ENCODE measurements around the gene ZIM2. TPM values are rescaled to one million over a fixed set of nuclear protein-coding genes. Genes with fewer than 3 reads are reported as not detected.
A peak's percentile ranks its signal among the peaks of the same experiment; 100 is the strongest.

ZIM2 gene
- total and polyA plus RNA-seq, 9 donors = 0.95 to 4.6 (median 1.9) TPM

DNA sequence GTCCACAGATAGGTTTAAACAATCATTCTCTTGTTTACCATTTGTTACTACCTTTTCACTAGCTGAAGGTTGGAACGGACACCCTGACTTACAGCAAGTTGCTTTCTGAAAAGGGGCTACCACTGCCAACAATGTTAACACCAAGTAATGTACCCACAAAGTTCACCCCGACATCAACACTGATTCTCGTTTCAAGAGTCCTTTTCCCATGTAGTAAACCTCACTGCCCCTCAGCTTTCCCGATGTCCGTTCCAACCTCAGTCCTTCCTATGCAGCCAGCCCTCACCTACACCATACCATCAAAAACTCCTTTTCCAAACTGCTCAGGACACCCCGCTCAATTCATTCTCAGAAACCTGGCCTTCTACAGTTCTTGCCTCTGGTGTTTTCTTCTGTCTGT is 29.0 kb downstream of the ZIM2 start:
- no peak overlapping the region for H3K4me3 ChIP-seq (ENCODE audit: low read length)
- DNase-seq = no peak
- H3K4me1 ChIP-seq (ENCODE audit: control insufficient read depth, insufficient read depth, low read length) = no peaks in the 10 kb centered on the region
- H3K36me3 ChIP-seq (ENCODE audit: control insufficient read depth, insufficient read depth, low read length) = peaks cover 57% of the 10 kb centered on the region
- H3K27me3 ChIP-seq (ENCODE audit: control insufficient read depth, insufficient read depth, low read length) = no peaks in the 10 kb centered on the region
- H3K27ac ChIP-seq (ENCODE audit: low read length) = no peak overlapping the region
- peaks cover 5% of the 10 kb centered on the region for H3K9me3 ChIP-seq (replicated peaks; ENCODE audit: control insufficient read depth, low read depth, low read length)
- 79% methylated on average over 6 of the region's 6 CpGs for WGBS (ENCODE audit: insufficient coverage)

DNA sequence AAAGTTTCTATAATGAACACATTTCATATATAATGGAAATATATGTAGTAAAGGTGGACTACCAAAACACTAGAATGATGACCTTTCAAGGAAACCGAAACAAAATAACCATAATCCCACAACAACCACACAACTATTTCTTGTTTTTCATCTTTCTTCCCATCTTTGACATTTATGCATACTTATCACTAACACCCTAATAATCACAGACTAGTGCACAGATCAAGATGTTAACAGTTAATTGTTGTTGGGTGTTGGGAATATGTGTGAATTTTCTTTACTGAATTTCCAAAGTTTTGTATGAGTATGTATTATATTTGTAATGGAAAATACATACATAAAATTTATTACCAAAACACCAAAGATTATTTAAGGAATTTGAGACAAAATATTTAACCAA is 30.3 kb downstream of the ZIM2 start:
- H3K27me3 ChIP-seq (ENCODE audit: control insufficient read depth, insufficient read depth, low read length) = no peaks in the 10 kb centered on the region
- no CpG with 5 or more reads among the region's 1 CpG for WGBS (ENCODE audit: insufficient coverage)
- H3K4me1 ChIP-seq (ENCODE audit: control insufficient read depth, insufficient read depth, low read length) = no peaks in the 10 kb centered on the region
- peaks cover 44% of the 10 kb centered on the region for H3K36me3 ChIP-seq (ENCODE audit: control insufficient read depth, insufficient read depth, low read length)
- DNase-seq = no peak
- H3K4me3 ChIP-seq (ENCODE audit: low read length) = no peak overlapping the region
- peaks cover 13% of the 10 kb centered on the region for H3K9me3 ChIP-seq (replicated peaks; ENCODE audit: control insufficient read depth, low read depth, low read length)
- no peak overlapping the region for H3K27ac ChIP-seq (ENCODE audit: low read length)

DNA sequence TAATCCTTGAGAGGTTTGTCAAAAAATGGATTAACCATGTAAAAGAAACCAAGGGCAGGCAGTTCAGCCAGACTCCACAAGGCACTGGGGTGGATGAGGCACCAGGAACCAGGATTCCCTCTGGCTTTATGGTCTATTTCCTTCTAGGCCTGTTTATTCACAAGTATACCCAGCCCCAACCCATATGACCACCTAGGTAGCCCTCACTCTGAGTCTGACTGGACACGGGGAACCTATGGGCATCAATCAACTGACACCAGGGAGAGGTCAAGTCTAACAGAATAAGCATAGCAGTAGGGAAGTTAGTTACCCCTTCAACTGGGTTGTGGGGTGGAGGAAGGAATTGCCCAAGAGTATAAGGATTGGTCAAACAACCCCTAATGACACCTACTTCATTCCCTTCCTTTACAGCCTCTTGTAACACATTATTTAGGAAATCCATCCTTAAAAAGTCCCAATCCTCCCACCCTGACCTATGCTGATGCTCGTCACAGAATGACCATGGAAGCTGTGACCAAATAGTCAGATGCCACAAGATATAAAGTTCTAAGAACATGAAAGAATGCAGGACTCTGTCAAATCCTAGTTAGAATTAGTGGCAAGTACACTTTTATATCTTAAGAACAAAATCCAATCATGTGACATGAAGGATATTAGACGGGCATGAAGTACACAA is 31.7 kb downstream of the ZIM2 start:
- Histone ChIP-seq H3K4me1 (ENCODE audit: control insufficient read depth, insufficient read depth, low read length) (no peaks in the 10 kb centered on the region), H3K27me3 (ENCODE audit: control insufficient read depth, insufficient read depth, low read length) (no peaks in the 10 kb centered on the region), H3K4me3 (ENCODE audit: low read length) (no peak overlapping the region), H3K36me3 (ENCODE audit: control insufficient read depth, insufficient read depth, low read length) (peaks cover 33% of the 10 kb centered on the region), H3K27ac (ENCODE audit: low read length) (no peak overlapping the region), H3K9me3 (replicated peaks; ENCODE audit: control insufficient read depth, low read depth, low read length) (peaks cover 18% of the 10 kb centered on the region)
- 100% methylated on average over 1 of the region's 3 CpGs for WGBS (ENCODE audit: insufficient coverage)
- no peak for DNase-seq

DNA sequence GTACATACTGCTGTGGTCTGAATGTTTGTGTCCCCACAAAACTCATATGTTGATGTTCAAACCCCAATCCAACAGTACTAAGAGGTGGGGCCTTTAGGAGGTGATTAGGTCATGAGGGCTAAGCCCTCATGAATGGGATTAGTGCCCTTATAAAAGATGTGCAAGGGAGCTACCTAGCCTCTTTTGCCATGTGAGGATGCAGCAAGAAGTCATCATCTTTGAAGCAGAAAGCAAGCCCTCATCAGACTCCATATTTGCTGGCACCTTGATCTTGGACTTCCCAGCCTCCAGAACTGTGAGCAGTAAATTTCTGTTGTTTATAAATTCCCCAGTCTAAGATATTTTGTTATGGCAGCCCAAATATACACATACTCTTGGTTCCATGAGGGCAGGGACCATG is 33.9 kb downstream of the ZIM2 start:
- Histone ChIP-seq H3K4me1 (ENCODE audit: control insufficient read depth, insufficient read depth, low read length) (no peaks in the 10 kb centered on the region), H3K4me3 (ENCODE audit: low read length) (no peak overlapping the region), H3K9me3 (replicated peaks; ENCODE audit: control insufficient read depth, low read depth, low read length) (peaks cover 32% of the 10 kb centered on the region), H3K27ac (ENCODE audit: low read length) (no peak overlapping the region), H3K36me3 (ENCODE audit: control insufficient read depth, insufficient read depth, low read length) (peaks cover 22% of the 10 kb centered on the region), H3K27me3 (ENCODE audit: control insufficient read depth, insufficient read depth, low read length) (no peaks in the 10 kb centered on the region)
- no peak for DNase-seq

DNA sequence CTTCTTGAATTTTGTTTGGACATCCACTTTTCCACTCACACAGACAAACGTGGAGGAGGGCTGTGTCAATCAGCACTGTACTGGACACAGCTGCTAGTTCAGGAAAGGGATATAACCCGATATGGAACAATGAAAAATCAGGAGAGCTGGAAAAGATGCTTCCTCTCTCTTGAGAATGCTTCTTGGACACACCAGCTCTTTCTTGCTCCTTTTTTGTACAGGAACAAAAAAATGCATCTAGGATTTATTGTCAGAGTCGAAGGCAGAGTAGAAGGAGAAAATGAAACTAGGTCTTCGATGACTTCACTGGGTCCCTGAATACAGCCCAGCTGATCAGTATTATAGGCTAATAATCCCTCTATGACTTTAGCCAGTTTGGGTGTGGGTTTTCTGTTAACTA is 62.2 kb downstream of the ZIM2 start:
- peak; percentile 82 for DNase-seq
- no CpG with 5 or more reads among the region's 4 CpGs for WGBS (ENCODE audit: insufficient coverage)
- H3K36me3 ChIP-seq (ENCODE audit: control insufficient read depth, insufficient read depth, low read length) = peaks cover 15% of the 10 kb centered on the region

DNA sequence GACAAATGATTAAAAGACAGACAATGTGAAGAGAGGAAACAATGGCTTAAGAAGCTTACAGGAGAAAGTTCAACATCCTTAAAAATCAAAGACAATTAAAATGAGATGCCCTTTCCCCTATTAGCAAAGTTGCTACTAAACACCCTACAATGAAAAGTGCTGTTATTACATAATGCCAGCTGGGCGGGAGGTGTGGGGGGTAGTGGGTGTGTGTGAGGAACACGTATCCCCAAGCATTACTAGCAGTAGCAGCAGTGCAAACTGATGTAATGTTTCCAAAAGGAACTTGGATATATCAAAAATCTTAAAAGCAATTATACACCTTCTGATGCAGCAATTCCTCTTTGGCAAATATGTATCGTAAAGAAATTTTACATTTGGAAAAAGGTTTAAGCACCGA is 70.9 kb downstream of the ZIM2 start:
- DNase-seq = no peak
- H3K4me3 ChIP-seq (ENCODE audit: low read length) = no peak overlapping the region
- peaks cover under 1% of the 10 kb centered on the region for H3K9me3 ChIP-seq (replicated peaks; ENCODE audit: control insufficient read depth, low read depth, low read length)
- H3K27ac ChIP-seq (ENCODE audit: low read length) = no peak overlapping the region
- peaks cover under 1% of the 10 kb centered on the region for H3K27me3 ChIP-seq (ENCODE audit: control insufficient read depth, insufficient read depth, low read length)
- no CpG with 5 or more reads among the region's 4 CpGs for WGBS (ENCODE audit: insufficient coverage)
- H3K36me3 ChIP-seq (ENCODE audit: control insufficient read depth, insufficient read depth, low read length) = peaks cover 3% of the 10 kb centered on the region
- H3K4me1 ChIP-seq (ENCODE audit: control insufficient read depth, insufficient read depth, low read length) = peaks cover 6% of the 10 kb centered on the region

More for the DNA sequence above, 62.2 kb downstream of the ZIM2 start:
- Histone ChIP-seq H3K9me3 (replicated peaks; ENCODE audit: control insufficient read depth, low read depth, low read length) (no peaks in the 10 kb centered on the region), H3K4me3 (ENCODE audit: low read length) (no peak overlapping the region), H3K27ac (ENCODE audit: low read length) (peak overlapping the region; percentile 66), H3K27me3 (ENCODE audit: control insufficient read depth, insufficient read depth, low read length) (no peaks in the 10 kb centered on the region), H3K4me1 (ENCODE audit: control insufficient read depth, insufficient read depth, low read length) (no peaks in the 10 kb centered on the region)

DNA sequence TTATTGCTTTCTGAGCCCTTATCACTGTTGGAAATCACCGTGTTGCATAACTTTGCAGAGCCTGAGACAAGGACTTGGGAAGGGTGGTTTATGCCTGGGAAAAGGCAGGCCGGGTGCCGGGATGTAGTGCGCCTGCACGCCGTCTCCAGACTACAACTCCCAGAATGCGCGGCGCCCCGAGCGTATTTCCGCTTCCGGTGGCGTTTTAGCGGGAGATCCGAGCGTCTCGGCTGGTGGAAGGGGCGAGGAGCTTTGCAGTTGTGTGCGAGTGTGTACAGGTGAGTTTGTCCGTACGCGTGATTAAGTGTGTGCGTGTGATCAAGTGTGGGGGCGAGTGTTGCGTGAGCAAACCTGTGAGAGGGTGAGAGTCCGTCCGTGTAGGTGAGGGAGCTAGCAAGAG is 75.4 kb downstream of the ZIM2 start:
- Histone ChIP-seq H3K36me3 (ENCODE audit: control insufficient read depth, insufficient read depth, low read length) (no peaks in the 10 kb centered on the region), H3K4me1 (ENCODE audit: control insufficient read depth, insufficient read depth, low read length) (peaks cover 6% of the 10 kb centered on the region), H3K9me3 (replicated peaks; ENCODE audit: control insufficient read depth, low read depth, low read length) (peaks cover 4% of the 10 kb centered on the region), H3K27ac (ENCODE audit: low read length) (no peak overlapping the region), H3K4me3 (ENCODE audit: low read length) (peak overlapping the region; percentile 54), H3K27me3 (ENCODE audit: control insufficient read depth, insufficient read depth, low read length) (peaks cover 3% of the 10 kb centered on the region)
- WGBS (ENCODE audit: insufficient coverage) = 2% methylated on average over 28 of the region's 28 CpGs
- peak; percentile 86 for DNase-seq

DNA sequence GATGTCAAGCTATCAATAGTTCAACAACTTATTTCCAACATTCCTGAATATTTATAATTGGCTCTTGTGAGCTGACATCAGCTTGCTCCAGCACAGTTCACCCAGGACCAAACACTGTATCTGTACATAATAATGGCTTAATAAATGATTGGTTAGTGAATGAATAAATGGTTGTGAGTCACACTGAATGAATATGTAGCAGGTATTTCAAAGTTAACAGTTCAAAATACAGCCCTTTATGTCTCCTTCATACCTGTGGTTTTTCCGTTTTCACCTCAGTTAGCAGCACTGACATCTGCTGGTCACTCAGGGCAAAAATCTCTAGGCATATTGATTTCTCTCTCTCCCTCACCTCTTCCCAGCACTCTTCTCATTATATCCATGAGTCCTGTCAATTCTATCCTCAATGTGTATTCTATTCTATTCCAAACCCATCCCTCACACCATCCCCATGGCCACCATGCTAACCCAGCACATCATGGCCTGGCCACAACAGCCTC is 76.3 kb downstream of the ZIM2 start:
- no peak overlapping the region for H3K27ac ChIP-seq (ENCODE audit: low read length)
- WGBS (ENCODE audit: insufficient coverage) = 50% methylated on average over 1 of the region's 1 CpG
- H3K9me3 ChIP-seq (replicated peaks; ENCODE audit: control insufficient read depth, low read depth, low read length) = peaks cover 4% of the 10 kb centered on the region
- no peaks in the 10 kb centered on the region for H3K36me3 ChIP-seq (ENCODE audit: control insufficient read depth, insufficient read depth, low read length)
- H3K4me3 ChIP-seq (ENCODE audit: low read length) = no peak overlapping the region
- no peak for DNase-seq
- H3K4me1 ChIP-seq (ENCODE audit: control insufficient read depth, insufficient read depth, low read length) = peaks cover 6% of the 10 kb centered on the region
- H3K27me3 ChIP-seq (ENCODE audit: control insufficient read depth, insufficient read depth, low read length) = peaks cover 3% of the 10 kb centered on the region

DNA sequence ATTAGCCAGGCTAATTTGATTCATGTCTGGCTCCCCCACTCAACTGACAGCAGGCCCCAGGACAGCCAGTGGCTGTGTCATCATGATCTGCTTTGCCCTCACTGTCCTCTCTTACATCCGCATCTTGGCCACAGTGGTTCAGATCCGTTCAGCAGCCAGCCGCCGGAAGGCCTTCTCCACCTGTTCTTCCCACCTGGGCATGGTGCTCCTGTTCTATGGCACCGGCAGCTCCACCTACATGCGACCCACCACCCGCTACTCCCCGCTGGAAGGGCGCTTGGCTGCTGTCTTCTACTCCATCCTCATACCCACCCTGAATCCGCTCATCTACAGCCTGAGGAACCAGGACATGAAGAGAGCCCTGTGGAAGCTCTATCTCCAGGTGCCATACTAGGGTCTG is 79.7 kb downstream of the ZIM2 start:
- Histone ChIP-seq H3K27ac (ENCODE audit: low read length) (no peak overlapping the region), H3K36me3 (ENCODE audit: control insufficient read depth, insufficient read depth, low read length) (no peaks in the 10 kb centered on the region), H3K4me3 (ENCODE audit: low read length) (no peak overlapping the region), H3K27me3 (ENCODE audit: control insufficient read depth, insufficient read depth, low read length) (peaks cover 3% of the 10 kb centered on the region), H3K9me3 (replicated peaks; ENCODE audit: control insufficient read depth, low read depth, low read length) (peaks cover 4% of the 10 kb centered on the region), H3K4me1 (ENCODE audit: control insufficient read depth, insufficient read depth, low read length) (peaks cover 6% of the 10 kb centered on the region)
- no peak for DNase-seq
- 93% methylated on average over 10 of the region's 10 CpGs for WGBS (ENCODE audit: insufficient coverage)

DNA sequence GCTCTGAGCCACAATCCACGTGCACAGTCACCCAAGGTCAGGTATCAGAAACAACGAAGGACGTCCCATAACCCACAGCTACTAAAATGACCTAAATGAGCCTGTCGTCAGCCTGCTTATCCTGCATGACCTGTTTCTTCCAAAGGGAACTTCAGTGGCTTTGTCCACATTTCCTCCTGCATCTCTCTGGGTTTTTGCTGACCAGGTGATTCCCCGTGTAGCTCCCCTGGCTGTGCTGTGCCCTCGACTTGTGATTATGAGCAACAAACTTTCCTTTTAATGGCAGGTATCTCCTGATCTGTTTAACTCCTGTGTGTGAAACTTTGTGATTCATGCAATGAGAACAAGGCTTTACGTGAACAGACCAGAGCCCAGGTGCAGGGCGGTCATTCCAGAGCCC is 81.0 kb downstream of the ZIM2 start:
- Histone ChIP-seq H3K9me3 (replicated peaks; ENCODE audit: control insufficient read depth, low read depth, low read length) (peaks cover 2% of the 10 kb centered on the region), H3K27ac (ENCODE audit: low read length) (no peak overlapping the region), H3K4me3 (ENCODE audit: low read length) (no peak overlapping the region), H3K27me3 (ENCODE audit: control insufficient read depth, insufficient read depth, low read length) (peaks cover under 1% of the 10 kb centered on the region), H3K36me3 (ENCODE audit: control insufficient read depth, insufficient read depth, low read length) (no peaks in the 10 kb centered on the region), H3K4me1 (ENCODE audit: control insufficient read depth, insufficient read depth, low read length) (no peaks in the 10 kb centered on the region)
- 68% methylated on average over 7 of the region's 8 CpGs for WGBS (ENCODE audit: insufficient coverage)
- no peak for DNase-seq

DNA sequence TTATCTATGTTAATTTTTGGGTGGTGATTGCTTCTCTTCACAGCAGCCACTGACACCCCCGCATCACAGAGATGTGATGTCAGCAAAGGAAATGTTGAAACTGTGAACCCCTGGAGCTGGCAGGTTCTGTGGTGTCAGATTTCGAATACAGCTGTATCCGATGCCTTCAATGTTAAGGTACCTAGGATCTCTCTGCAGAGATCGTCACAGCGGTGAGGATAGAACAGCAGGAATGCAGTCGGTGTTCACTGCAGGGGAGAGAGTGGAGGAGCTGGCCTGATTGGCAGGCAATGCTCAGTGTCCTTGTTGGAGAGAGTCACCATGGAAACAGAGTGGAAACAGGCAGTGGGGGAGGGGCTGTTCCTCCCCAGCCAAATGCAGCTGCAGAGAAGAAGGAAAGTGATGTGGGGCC is 89.4 kb downstream of the ZIM2 start:
- H3K36me3 ChIP-seq (ENCODE audit: control insufficient read depth, insufficient read depth, low read length) = no peaks in the 10 kb centered on the region
- no peak overlapping the region for H3K4me3 ChIP-seq (ENCODE audit: low read length)
- H3K4me1 ChIP-seq (ENCODE audit: control insufficient read depth, insufficient read depth, low read length) = peaks cover 13% of the 10 kb centered on the region
- H3K9me3 ChIP-seq (replicated peaks; ENCODE audit: control insufficient read depth, low read depth, low read length) = no peaks in the 10 kb centered on the region
- WGBS (ENCODE audit: insufficient coverage) = 0% methylated on average over 5 of the region's 6 CpGs
- peak; percentile 92 for DNase-seq
- H3K27me3 ChIP-seq (ENCODE audit: control insufficient read depth, insufficient read depth, low read length) = no peaks in the 10 kb centered on the region
- H3K27ac ChIP-seq (ENCODE audit: low read length) = peak overlapping the region; percentile 65

Measured in muscle of leg (tissue), 11 donors.